IPS-20b (cell line): ENCODE data around the gene C17orf75.
"Not testable (repeated sequence)": the region's sequence is repeated elsewhere in the genome, so short reads cannot be mapped to it uniquely, and the experiment has no call there.

Source experiments
- H3K27ac ChIP-seq: one replicate; pipeline ENCODE4 v1.5.1; 2013; ENCODE audit warnings: low read length
- H3K27me3 ChIP-seq: 2 replicates; pipeline ENCODE4 v1.6.1; 2013; ENCODE audit warnings: mild to moderate bottlenecking, low read length, inconsistent platforms; ENCODE audit not compliant: insufficient read depth
- H3K36me3 ChIP-seq: 2 replicates; pipeline ENCODE4 v1.6.1; 2013; ENCODE audit warnings: low read depth, mild to moderate bottlenecking, inconsistent platforms, low read length, moderate library complexity; ENCODE audit not compliant: insufficient read depth
- H3K4me1 ChIP-seq: 2 replicates; pipeline ENCODE4 v1.6.1; 2013; ENCODE audit warnings: mild to moderate bottlenecking, control low read depth, inconsistent platforms, low read length, moderate library complexity; ENCODE audit not compliant: insufficient read depth
- H3K4me3 ChIP-seq: 2 replicates; pipeline ENCODE4 v1.5.1; 2013; ENCODE audit warnings: mild to moderate bottlenecking, low read length, inconsistent platforms
- H3K9ac ChIP-seq: 2 replicates; pipeline ENCODE4 v1.6.1; 2013; ENCODE audit warnings: low read depth, mild to moderate bottlenecking, inconsistent platforms, low read length, moderate library complexity
- H3K9me3 ChIP-seq: 2 replicates; pipeline ENCODE4 v1.6.1; 2013; ENCODE audit warnings: mild to moderate bottlenecking, low read depth, low read length, inconsistent platforms; ENCODE audit not compliant: insufficient read depth

Gene C17orf75

DNA sequence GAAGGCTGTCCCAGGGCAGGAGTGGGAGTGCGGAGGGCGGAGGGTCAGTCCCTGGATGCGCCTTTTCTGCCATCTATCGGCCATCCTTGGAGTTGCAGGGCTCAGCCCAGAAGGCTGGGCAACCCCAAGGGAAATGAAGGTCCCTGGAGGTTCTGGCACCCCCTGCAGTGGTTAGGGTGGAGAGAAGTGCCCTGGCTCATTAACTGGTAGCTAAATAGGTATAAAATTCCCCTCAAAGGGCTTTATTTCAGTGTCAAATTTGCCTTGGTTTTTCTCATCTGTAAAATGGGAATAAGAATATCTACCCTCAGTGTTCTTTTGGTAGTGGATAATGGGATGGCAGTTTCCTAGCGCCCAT, 22.4 kb downstream of the C17orf75 start:
- H3K4me1 ChIP-seq = peaks cover 8% of the 10 kb centered on the region; the same call in 1 of the 2 replicates
- H3K27ac ChIP-seq = no peak overlapping the region
- no peaks in the 10 kb centered on the region for H3K36me3 ChIP-seq
- no peak overlapping the region for H3K9ac ChIP-seq
- no peak overlapping the region for H3K4me3 ChIP-seq
- no peaks in the 10 kb centered on the region for H3K9me3 ChIP-seq
- H3K27me3 ChIP-seq = no peaks in the 10 kb centered on the region

- H3K36me3 ChIP-seq = no peaks in the 10 kb centered on the region
- H3K27me3 ChIP-seq = no peaks in the 10 kb centered on the region
- no peak overlapping the region for H3K4me3 ChIP-seq
- no peak overlapping the region for H3K27ac ChIP-seq
- H3K9ac ChIP-seq = no peak overlapping the region
- H3K4me1 ChIP-seq = no peaks in the 10 kb centered on the region
- H3K9me3 ChIP-seq = no peaks in the 10 kb centered on the region
Measured at GRCh38 chr17:32318071-32318470, 23.9 kb downstream of the C17orf75 start.

- Histone ChIP-seq H3K27me3 (no peaks in the 10 kb centered on the region), H3K9ac (no peak overlapping the region), H3K9me3 (no peaks in the 10 kb centered on the region), H3K4me1 (no peaks in the 10 kb centered on the region), H3K36me3 (no peaks in the 10 kb centered on the region), H3K4me3 (no peak overlapping the region), H3K27ac (no peak overlapping the region)
Measured at GRCh38 chr17:32317353-32317752, 24.6 kb downstream of the C17orf75 start.

GRCh38 chr17:32316653-32317052, 25.3 kb downstream of the C17orf75 start:
- not testable (repeated sequence) for H3K27me3 ChIP-seq, H3K4me1 ChIP-seq, H3K9me3 ChIP-seq, H3K4me3 ChIP-seq, H3K9ac ChIP-seq, H3K27ac ChIP-seq, H3K36me3 ChIP-seq

DNA sequence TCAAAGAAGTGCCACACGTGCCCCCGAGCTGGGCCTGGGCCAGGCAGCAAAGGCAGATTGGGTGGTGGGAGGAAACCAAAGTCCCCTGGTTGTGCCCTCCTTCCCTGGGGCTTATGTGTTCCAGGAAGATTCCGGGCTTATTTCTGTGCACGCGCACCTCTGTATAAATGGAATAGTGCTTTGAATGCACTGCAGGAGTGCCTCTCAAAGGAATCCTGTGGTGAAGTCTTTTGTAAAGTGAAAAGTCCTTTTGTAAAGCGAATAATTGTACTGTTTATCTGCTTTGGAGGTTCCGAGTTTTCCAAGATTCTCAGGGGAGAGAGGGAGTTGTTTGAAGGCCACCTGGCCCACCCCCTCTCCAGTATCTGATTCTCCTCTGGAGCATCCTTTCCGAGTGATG, 26.8 kb downstream of the C17orf75 start:
- H3K9me3 ChIP-seq = no peaks in the 10 kb centered on the region
- no peaks in the 10 kb centered on the region for H3K36me3 ChIP-seq
- no peak overlapping the region for H3K9ac ChIP-seq
- H3K27ac ChIP-seq = no peak overlapping the region
- no peaks in the 10 kb centered on the region for H3K27me3 ChIP-seq
- H3K4me1 ChIP-seq = peaks cover 10% of the 10 kb centered on the region; the same call in 1 of the 2 replicates
- no peak overlapping the region for H3K4me3 ChIP-seq

DNA sequence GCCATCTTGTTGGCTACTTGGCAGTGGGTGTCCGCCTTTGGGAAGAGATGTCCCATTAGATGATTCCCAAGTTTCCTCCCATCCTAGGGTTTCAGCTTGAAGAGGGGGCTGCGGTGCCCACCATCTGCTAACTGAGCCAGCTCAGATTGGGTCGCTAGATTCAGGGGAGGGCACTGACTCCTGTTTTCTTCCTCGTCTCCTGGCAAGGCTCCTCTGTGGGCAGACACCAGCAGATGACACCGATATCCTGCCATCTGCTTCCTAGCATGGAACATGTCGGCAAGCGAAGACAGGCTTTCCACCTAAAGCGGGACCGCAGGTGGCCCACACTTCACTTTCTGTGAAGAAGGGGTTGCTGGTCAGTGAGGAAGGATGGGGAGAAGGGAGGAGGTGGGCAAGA, 27.3 kb downstream of the C17orf75 start:
- peaks cover 10% of the 10 kb centered on the region; the same call in 1 of the 2 replicates for H3K4me1 ChIP-seq
- no peaks in the 10 kb centered on the region for H3K27me3 ChIP-seq
- no peak overlapping the region for H3K4me3 ChIP-seq
- no peaks in the 10 kb centered on the region for H3K9me3 ChIP-seq
- H3K27ac ChIP-seq = no peak overlapping the region
- no peaks in the 10 kb centered on the region for H3K36me3 ChIP-seq
- no peak overlapping the region for H3K9ac ChIP-seq

DNA sequence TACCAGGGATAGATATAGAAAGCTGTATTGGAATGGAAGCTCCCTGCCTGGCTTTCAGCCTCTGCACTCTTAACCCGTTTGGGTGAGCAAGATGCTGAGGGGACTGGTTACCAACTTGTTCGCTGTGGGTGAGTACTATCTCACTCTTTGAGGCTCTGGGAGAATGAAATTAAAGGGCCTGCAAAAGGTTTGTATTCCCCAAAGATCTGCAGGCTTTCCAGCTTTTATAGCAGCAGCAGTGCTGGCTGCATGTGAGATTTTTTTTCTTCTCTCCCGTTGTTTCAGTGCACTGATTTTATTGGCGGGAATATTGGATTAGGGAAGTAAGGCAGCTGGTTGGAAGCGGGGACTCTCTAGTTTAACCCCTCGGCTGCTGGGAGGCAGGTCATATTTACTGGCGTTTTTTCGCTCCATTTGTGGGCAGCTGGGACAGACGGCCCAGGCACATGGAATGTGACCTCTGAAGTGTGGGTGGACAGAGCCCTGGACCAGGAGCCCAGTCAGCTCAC, 30.9 kb downstream of the C17orf75 start:
- Histone ChIP-seq H3K27me3 (no peaks in the 10 kb centered on the region), H3K27ac (no peak overlapping the region), H3K9ac (peak overlapping the region; percentile 32; the same call in 1 of the 2 replicates), H3K36me3 (peaks cover 11% of the 10 kb centered on the region; the same call in 1 of the 2 replicates), H3K4me1 (peaks cover 14% of the 10 kb centered on the region; the same call in 1 of the 2 replicates), H3K9me3 (no peaks in the 10 kb centered on the region), H3K4me3 (peak overlapping the region; percentile 12; the same call in 1 of the 2 replicates)

DNA sequence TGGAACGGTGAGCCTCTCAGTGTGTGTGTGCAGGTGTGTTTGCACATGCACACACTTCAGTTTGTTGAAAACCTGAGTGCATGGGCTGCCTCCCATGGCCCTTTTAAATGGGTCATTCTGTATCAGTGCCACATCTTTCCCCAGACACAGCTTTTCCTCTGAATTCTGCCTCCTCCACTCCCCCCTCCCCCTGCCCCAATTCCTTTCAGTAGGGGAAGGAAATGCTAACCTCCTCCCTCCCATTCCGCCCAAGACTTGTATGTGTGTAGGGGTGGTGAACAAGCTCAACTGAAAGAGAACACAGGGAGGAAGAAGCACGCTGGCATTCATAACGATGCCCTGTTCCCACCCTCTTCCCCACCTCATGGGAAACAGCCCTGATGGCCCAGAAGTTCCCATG, 34.3 kb downstream of the C17orf75 start:
- Histone ChIP-seq H3K4me3 (no peak overlapping the region), H3K9ac (no peak overlapping the region), H3K36me3 (peaks cover 11% of the 10 kb centered on the region; the same call in 1 of the 2 replicates), H3K9me3 (no peaks in the 10 kb centered on the region), H3K27ac (no peak overlapping the region), H3K4me1 (peaks cover 37% of the 10 kb centered on the region), H3K27me3 (no peaks in the 10 kb centered on the region)

DNA sequence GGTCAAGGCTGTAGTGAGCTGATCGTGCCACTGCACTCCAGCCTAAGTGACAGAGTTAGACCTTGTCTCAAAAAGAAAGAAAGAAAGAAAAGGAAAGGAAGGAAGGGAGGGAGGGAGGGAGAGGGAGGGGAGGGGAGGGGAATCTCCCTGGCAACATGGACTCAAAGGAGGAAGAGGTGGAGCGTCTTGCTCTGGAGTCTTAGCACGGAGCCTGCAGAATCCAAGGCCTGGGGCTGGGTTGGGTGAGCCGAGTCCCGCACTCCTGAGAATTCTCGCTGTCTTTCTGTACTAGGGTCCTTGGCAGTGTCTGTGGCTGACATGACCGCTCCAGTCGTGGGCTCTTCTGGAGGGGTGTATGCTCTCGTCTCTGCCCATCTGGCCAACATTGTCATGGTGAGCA, 36.9 kb downstream of the C17orf75 start:
- Histone ChIP-seq H3K9ac (no peak overlapping the region; the same call in 1 of the 2 replicates), H3K36me3 (peaks cover 11% of the 10 kb centered on the region; the same call in 1 of the 2 replicates), H3K9me3 (no peaks in the 10 kb centered on the region), H3K4me3 (no peak overlapping the region), H3K4me1 (peaks cover 33% of the 10 kb centered on the region), H3K27ac (peak overlapping the region; percentile 35), H3K27me3 (no peaks in the 10 kb centered on the region)

- Histone ChIP-seq H3K27me3 (no peaks in the 10 kb centered on the region), H3K9me3 (no peaks in the 10 kb centered on the region), H3K27ac (peak overlapping the region; percentile 23), H3K4me3 (peak overlapping the region; percentile 36; the same call in 1 of the 2 replicates), H3K4me1 (peaks cover 33% of the 10 kb centered on the region), H3K36me3 (peaks cover 11% of the 10 kb centered on the region; the same call in 1 of the 2 replicates), H3K9ac (peak overlapping the region; percentile 61; the same call in 1 of the 2 replicates)
Measured at GRCh38 chr17:32303781-32304288, 38.1 kb downstream of the C17orf75 start.

GRCh38 chr17:32302860-32303649, 38.9 kb downstream of the C17orf75 start:
- peak overlapping the region; percentile 36; the same call in 1 of the 2 replicates for H3K4me3 ChIP-seq
- no peaks in the 10 kb centered on the region for H3K27me3 ChIP-seq
- peak overlapping the region; percentile 72 for H3K27ac ChIP-seq
- H3K4me1 ChIP-seq = peaks cover 33% of the 10 kb centered on the region
- no peaks in the 10 kb centered on the region for H3K9me3 ChIP-seq
- H3K36me3 ChIP-seq = 0 out of 2 replicates have a peak, but pooled peaks cover 6% of the 10 kb centered on the region
- peak overlapping the region; percentile 74; the same call in 1 of the 2 replicates for H3K9ac ChIP-seq

DNA sequence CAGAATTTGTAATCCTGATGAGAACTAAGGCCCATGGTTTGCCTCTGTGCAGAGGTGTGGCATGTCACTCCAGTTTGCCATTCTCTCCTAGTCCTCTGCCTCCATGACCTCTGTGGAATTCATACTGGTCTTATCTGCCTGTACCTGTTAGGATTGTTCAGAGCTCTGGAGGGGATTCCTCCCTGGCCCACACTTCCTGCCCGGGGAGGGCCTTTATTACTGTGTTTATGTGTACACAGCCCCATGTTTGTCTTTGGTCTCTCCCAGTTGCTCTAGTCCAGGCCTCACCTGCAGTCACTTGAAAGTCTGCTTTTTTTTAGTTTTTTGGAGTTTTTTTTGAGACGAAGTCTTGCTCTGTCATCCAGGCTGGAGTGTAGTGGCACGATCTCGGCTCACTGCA, 39.9 kb downstream of the C17orf75 start:
- Histone ChIP-seq H3K9ac (no peak overlapping the region), H3K4me1 (peaks cover 29% of the 10 kb centered on the region), H3K27ac (no peak overlapping the region), H3K9me3 (no peaks in the 10 kb centered on the region), H3K4me3 (no peak overlapping the region), H3K36me3 (no peaks in the 10 kb centered on the region), H3K27me3 (no peaks in the 10 kb centered on the region)
